Measurements from ENCODE around the gene ZC3H10. TPM values are rescaled to one million over a fixed set of nuclear protein-coding genes. Genes with fewer than 3 reads are reported as not detected.

The ZC3H10 gene
- total RNA-seq, 4 donors from 2014 or later, result 3.7 to 10.1 (median 4.5) TPM

DNA sequence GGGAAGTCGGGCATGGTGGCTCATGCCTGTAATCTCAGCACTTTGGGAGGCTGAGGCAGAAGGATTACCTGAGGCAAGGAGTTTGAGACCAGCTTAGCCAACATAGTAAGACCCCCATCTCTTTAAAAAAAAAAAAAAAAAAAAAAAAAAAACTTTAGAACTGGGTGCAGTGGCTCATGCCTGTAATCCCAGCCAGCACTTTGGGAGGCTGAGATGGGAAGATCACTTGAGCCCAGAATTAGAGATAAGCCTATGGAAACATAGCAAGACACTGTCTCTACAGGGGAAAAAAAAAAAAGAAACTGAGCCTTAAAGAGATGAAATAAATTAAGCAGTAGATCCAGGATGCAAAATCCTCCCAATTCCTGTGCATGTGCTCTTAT lies 15.4 kb upstream of the ZC3H10 start:
- WGBS, 2 donors (ENCODE audit: low coverage in 1 of 2), result 73 to 100% methylated on average over 1 of the region's 1 CpG
- Histone ChIP-seq H3K27ac (peak overlapping the region; percentile 86 to 96 (median 91)), H3K9me3 (no peaks in the 10 kb centered on the region), H3K4me3 (no peak overlapping the region), H3K36me3 (peaks cover 0 to 22% (median 5%) of the 10 kb centered on the region in 4 donors), H3K4me1 (peaks cover 7 to 32% (median 24%) of the 10 kb centered on the region in 4 donors), H3K27me3 (no peaks in the 10 kb centered on the region)
- no peak for DNase-seq
- no peak for TF ChIP-seq EP300 (IDR thresholded peaks at IDR 0.05; ENCODE audit: low read depth)
- TF ChIP-seq POLR2A (IDR thresholded peaks at IDR 0.05), result no peak
- TF ChIP-seq, protein P1, sequence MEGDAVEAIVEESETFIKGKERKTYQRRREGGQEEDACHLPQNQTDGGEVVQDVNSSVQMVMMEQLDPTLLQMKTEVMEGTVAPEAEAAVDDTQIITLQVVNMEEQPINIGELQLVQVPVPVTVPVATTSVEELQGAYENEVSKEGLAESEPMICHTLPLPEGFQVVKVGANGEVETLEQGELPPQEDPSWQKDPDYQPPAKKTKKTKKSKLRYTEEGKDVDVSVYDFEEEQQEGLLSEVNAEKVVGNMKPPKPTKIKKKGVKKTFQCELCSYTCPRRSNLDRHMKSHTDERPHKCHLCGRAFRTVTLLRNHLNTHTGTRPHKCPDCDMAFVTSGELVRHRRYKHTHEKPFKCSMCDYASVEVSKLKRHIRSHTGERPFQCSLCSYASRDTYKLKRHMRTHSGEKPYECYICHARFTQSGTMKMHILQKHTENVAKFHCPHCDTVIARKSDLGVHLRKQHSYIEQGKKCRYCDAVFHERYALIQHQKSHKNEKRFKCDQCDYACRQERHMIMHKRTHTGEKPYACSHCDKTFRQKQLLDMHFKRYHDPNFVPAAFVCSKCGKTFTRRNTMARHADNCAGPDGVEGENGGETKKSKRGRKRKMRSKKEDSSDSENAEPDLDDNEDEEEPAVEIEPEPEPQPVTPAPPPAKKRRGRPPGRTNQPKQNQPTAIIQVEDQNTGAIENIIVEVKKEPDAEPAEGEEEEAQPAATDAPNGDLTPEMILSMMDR (IDR thresholded peaks at IDR 0.05), result no peak
- no peak for TF ChIP-seq POLR2AphosphoS5 (IDR thresholded peaks at IDR 0.05)
- intact Hi-C loops (cut with DNase I; ENCODE audit: low total_unique reads) (no loop called here), in situ Hi-C loops (cut with MboI; ENCODE audit: low pct_ligation_motif_present in 1 of 4, low pct_unique_long_range_greater_than_20kb in 1 of 4, low sequenced_read_pairs in 3 of 4) (no loop called here)

DNA sequence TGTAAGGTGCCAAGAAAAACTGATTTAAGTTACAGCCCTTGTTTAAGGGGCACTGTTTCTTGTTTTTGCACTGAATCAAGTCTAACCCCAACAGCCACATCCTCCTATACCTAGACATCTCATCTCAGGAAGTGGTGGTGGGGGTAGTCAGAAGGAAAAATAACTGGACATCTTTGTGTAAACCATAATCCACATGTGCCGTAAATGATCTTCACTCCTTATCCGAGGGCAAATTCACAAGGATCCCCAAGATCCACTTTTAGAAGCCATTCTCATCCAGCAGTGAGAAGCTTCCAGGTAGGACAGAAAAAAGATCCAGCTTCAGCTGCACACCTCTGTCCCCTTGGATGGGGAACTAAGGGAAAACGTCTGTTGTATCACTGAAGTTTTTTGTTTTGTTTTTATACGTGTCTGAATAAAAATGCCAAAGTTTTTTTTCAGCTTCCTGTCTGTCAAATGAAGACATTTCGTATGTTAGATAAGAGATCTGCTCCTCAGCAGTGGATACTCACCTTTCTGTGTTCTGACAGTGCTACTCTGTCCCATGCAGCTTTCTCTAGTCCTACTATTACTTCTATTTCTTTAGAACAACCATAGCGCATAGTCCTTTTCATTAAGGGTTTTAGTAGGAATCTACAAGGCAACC lies 14.9 kb upstream of the ZC3H10 start:
- Histone ChIP-seq H3K36me3 (peaks cover 0 to 27% (median 7%) of the 10 kb centered on the region in 4 donors), H3K4me1 (peaks cover 7 to 32% (median 24%) of the 10 kb centered on the region in 4 donors)
- intact Hi-C loops (cut with DNase I; ENCODE audit: low total_unique reads), result no loop called here

DNA sequence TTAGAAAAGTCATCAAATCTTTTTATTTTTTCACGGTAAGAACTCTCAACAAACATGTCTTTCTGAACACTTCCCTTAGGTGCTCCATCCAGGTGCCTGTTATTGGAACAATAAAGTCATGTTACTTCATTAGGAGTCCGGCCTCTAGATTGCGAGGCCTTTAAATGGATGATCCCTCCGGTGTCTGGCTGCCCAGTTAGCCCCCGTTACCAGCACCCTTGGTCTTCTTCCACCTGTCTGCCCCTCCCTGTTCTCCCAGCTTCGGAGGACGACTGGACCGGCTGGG lies 14.3 kb upstream of the ZC3H10 start:
- peaks cover 7 to 32% (median 24%) of the 10 kb centered on the region in 4 donors for H3K4me1 ChIP-seq
- H3K36me3 ChIP-seq, result peaks cover 0 to 26% (median 9%) of the 10 kb centered on the region in 4 donors
- H3K9me3 ChIP-seq, result no peaks in the 10 kb centered on the region
- TF ChIP-seq POLR2A (IDR thresholded peaks at IDR 0.05) (no peak), EP300 (IDR thresholded peaks at IDR 0.05; ENCODE audit: low read depth) (no peak), POLR2AphosphoS5 (IDR thresholded peaks at IDR 0.05) (no peak)
- TF ChIP-seq, protein P1 (IDR thresholded peaks at IDR 0.05), result no peak
- no peak for DNase-seq
- in situ Hi-C loops (cut with MboI; ENCODE audit: low pct_ligation_motif_present in 1 of 4, low pct_unique_long_range_greater_than_20kb in 1 of 4, low sequenced_read_pairs in 3 of 4), result no loop called here
- H3K27me3 ChIP-seq, result no peaks in the 10 kb centered on the region
- 0 to 1% methylated on average over 1 to 8 of the region's 8 CpGs for WGBS, 2 donors (ENCODE audit: low coverage in 1 of 2)
- intact Hi-C loops (cut with DNase I; ENCODE audit: low total_unique reads), result no loop called here
- peak overlapping the region; percentile 86 to 96 (median 91) for H3K27ac ChIP-seq
- H3K4me3 ChIP-seq, result peak overlapping the region; percentile 40 to 96 (median 74)

More for the DNA sequence above, 14.9 kb upstream of the ZC3H10 start:
- DNase-seq, result no peak
- TF ChIP-seq EP300 (IDR thresholded peaks at IDR 0.05; ENCODE audit: low read depth) (no peak), POLR2A (IDR thresholded peaks at IDR 0.05) (no peak), POLR2AphosphoS5 (IDR thresholded peaks at IDR 0.05) (no peak)
- TF ChIP-seq, protein P1 (IDR thresholded peaks at IDR 0.05), result no peak
- Histone ChIP-seq H3K27me3 (no peaks in the 10 kb centered on the region), H3K27ac (peak overlapping the region; percentile 86 to 96 (median 91)), H3K9me3 (no peaks in the 10 kb centered on the region), H3K4me3 (peak overlapping the region in 2 of 4 donors; percentile 73 to 96)
- 34 to 41% methylated on average over 6 of the region's 6 CpGs for WGBS, 2 donors (ENCODE audit: low coverage in 1 of 2)
- in situ Hi-C loops (cut with MboI; ENCODE audit: low pct_ligation_motif_present in 1 of 4, low pct_unique_long_range_greater_than_20kb in 1 of 4, low sequenced_read_pairs in 3 of 4), result no loop called here

DNA sequence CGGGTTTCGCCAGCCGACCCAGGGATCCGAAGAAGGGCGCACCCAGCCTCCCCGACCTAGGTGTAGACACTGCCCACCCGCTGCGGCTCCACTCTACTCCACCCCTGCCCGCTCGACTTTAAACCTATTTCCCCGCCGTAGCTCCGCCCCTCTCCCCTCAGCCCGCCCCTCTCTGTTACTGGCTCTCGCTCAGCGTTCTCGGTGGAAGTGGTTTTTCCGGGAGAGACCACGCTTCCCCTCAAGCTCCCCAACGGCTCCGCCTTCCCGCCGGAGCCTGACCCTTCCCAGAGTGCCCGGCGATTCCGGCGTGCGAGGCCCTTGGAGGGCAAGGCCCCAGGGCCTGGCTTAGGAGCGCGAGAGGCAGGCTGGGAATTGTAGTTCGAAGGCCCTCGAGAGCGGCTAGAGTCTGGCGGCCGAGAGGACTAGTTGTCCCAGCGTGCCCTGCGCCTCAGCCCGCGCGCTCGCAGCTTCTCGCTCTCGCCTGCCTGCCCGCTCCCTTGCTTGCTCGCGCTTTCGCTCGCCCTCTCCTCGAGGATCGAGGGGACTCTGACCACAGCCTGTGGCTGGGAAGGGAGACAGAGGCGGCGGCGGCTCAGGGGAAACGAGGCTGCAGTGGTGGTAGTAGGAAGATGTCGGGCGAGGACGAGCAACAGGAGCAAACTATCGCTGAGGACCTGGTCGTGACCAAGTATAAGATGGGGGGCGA lies 13.8 kb upstream of the ZC3H10 start, which contains the start of gene PA2G4:
Gene PA2G4, plus strand, starts transcription at position 451 of the 706 bp plus-strand sequence. Its CDS starts 179 bp downstream, at position 630.
- in situ Hi-C loops (cut with MboI; ENCODE audit: low pct_ligation_motif_present in 1 of 4, low pct_unique_long_range_greater_than_20kb in 1 of 4, low sequenced_read_pairs in 3 of 4), result no loop called here
- TF ChIP-seq POLR2A (IDR thresholded peaks at IDR 0.05), result peak; percentile 96
- TF ChIP-seq POLR2AphosphoS5 (IDR thresholded peaks at IDR 0.05), result peak; percentile 83 to 92 (median 92)
- TF ChIP-seq, protein P1 (IDR thresholded peaks at IDR 0.05), result peak in 1 of 5 experiments; percentile 9
- peak; percentile 62 for TF ChIP-seq EP300 (IDR thresholded peaks at IDR 0.05; ENCODE audit: low read depth)
- H3K27me3 ChIP-seq, result no peaks in the 10 kb centered on the region
- peaks cover 0 to 23% (median 11%) of the 10 kb centered on the region in 4 donors for H3K36me3 ChIP-seq
- H3K27ac ChIP-seq, result peak within 1 kb of the TSS; percentile 86 to 96 (median 91)
- peak; percentile 98 for DNase-seq
- intact Hi-C loops (cut with DNase I; ENCODE audit: low total_unique reads), result no loop called here
- peak within 1 kb of the TSS; percentile 73 to 96 (median 79) for H3K4me3 ChIP-seq
- no peaks in the 10 kb centered on the region for H3K9me3 ChIP-seq
- H3K4me1 ChIP-seq, result peaks cover 7 to 32% (median 24%) of the 10 kb centered on the region in 4 donors
- WGBS, 2 donors (ENCODE audit: low coverage in 1 of 2), result 0% methylated on average over 17 to 43 of the region's 60 CpGs

Measured in transverse colon (tissue), 4 donors.